SK-N-MC (cell line): ENCODE results near the gene NUDT6.

Source experiments
- EZH2 ChIP-seq: fragments of 200-600 bp; sonication (generic); IDR thresholded peaks from one replicate; pipeline ENCODE4 v1.6.1; 2017; ENCODE audit warnings: antibody characterized with exemption
- FOXP2 ChIP-seq: optimal IDR thresholded peaks from 2 replicates; pipeline ENCODE3; 2011; ENCODE audit warnings: mild to moderate bottlenecking, moderate library complexity; ENCODE audit not compliant: insufficient read depth; ENCODE audit errors: extremely low read length, control extremely low read depth
- POLR2AphosphoS5 ChIP-seq: IDR thresholded peaks from 2 replicates; pipeline ENCODE4 v1.6.1; 2012; ENCODE audit warnings: mild to moderate bottlenecking, low read depth, low read length, borderline replicate concordance

- TF ChIP-seq EZH2 = no peak
- TF ChIP-seq FOXP2 = no peak
- no peak for TF ChIP-seq POLR2AphosphoS5
These were observed 44.8 kb upstream of the NUDT6 start for GRCh38 chr4:122967231-122967630.
